ENCODE data around the gene COL23A1. TPM values are rescaled to one million over a fixed set of nuclear protein-coding genes. Genes with fewer than 3 reads are reported as not detected.
A peak's percentile ranks its signal among the peaks of the same experiment; 100 is the strongest.

Gene COL23A1
- total RNA-seq, 1 donor from 2014 or later: 75.2 TPM

DNA sequence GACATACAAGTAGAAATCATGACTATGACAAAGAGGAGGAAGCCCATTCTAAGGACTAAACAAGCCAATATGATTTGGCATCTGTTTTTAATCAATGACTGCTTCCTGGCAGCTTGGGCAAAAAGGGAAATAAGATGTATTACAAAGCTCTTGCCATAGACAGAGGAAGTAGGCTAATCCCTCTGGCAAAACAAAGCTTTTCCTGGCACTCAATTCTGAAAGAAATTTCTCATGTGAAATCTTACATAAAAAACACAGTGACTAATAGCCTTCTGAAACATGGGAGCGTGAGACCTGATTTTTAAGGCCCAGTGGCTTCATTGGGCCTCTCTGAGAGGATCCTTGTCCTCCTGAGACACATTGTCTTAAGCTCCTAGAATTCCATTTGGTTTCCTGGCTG is 93.6 kb downstream of the COL23A1 start:
- peak overlapping the region; percentile 97 for H3K27ac Mint-ChIP-seq (ENCODE audit: unreplicated experiment)
- H3K4me1 Mint-ChIP-seq (ENCODE audit: unreplicated experiment): peaks cover 44% of the 10 kb centered on the region
- peaks cover 16% of the 10 kb centered on the region for H3K36me3 Mint-ChIP-seq (ENCODE audit: low read depth, unreplicated experiment)
- no peak for DNase-seq (ENCODE audit: low spot score)
- no peak overlapping the region for H3K4me3 Mint-ChIP-seq (ENCODE audit: unreplicated experiment)
- no peaks in the 10 kb centered on the region for H3K9me3 Mint-ChIP-seq (ENCODE audit: unreplicated experiment)
- peaks cover 3% of the 10 kb centered on the region for H3K27me3 Mint-ChIP-seq (ENCODE audit: unreplicated experiment)
- TF ChIP-seq CTCF (IDR thresholded peaks at IDR 0.05; ENCODE audit: unreplicated experiment): no peak

GRCh38 chr5:178496214-178496613 is 94.0 kb downstream of the COL23A1 start:
- H3K4me3 Mint-ChIP-seq (ENCODE audit: unreplicated experiment): no peak overlapping the region
- TF ChIP-seq CTCF (IDR thresholded peaks at IDR 0.05; ENCODE audit: unreplicated experiment): no peak
- H3K36me3 Mint-ChIP-seq (ENCODE audit: low read depth, unreplicated experiment): peaks cover 16% of the 10 kb centered on the region
- peaks cover 44% of the 10 kb centered on the region for H3K4me1 Mint-ChIP-seq (ENCODE audit: unreplicated experiment)
- H3K27me3 Mint-ChIP-seq (ENCODE audit: unreplicated experiment): peaks cover 3% of the 10 kb centered on the region
- H3K27ac Mint-ChIP-seq (ENCODE audit: unreplicated experiment): peak overlapping the region; percentile 97
- DNase-seq (ENCODE audit: low spot score): no peak
- H3K9me3 Mint-ChIP-seq (ENCODE audit: unreplicated experiment): no peaks in the 10 kb centered on the region

GRCh38 chr5:178495706-178496105 is 94.5 kb downstream of the COL23A1 start:
- H3K36me3 Mint-ChIP-seq (ENCODE audit: low read depth, unreplicated experiment): peaks cover 13% of the 10 kb centered on the region
- no peaks in the 10 kb centered on the region for H3K9me3 Mint-ChIP-seq (ENCODE audit: unreplicated experiment)
- H3K27me3 Mint-ChIP-seq (ENCODE audit: unreplicated experiment): peaks cover 3% of the 10 kb centered on the region
- no peak for TF ChIP-seq CTCF (IDR thresholded peaks at IDR 0.05; ENCODE audit: unreplicated experiment)
- H3K4me3 Mint-ChIP-seq (ENCODE audit: unreplicated experiment): no peak overlapping the region
- peak overlapping the region; percentile 97 for H3K27ac Mint-ChIP-seq (ENCODE audit: unreplicated experiment)
- no peak for DNase-seq (ENCODE audit: low spot score)
- H3K4me1 Mint-ChIP-seq (ENCODE audit: unreplicated experiment): peaks cover 44% of the 10 kb centered on the region

DNA sequence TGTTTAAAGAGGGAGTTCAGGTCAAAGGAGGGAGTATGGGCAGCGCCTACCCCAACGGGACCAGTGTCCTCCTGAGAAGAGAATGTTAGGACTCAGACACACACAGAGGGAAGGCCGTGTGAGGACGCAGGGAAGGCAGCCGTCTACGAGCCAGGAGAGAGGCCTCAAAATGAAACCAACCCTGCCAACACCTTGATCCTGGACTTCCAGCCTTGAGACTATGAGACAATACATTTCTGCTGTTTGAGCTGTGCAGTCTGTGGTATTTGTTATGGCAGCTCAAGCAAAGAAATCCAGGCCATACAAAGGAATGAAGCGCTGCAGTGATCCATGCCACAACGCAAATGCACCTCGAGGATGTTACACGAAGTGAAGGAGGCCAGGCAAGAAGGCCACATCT is 97.9 kb downstream of the COL23A1 start:
- H3K27ac Mint-ChIP-seq (ENCODE audit: unreplicated experiment): no peak overlapping the region
- TF ChIP-seq CTCF (IDR thresholded peaks at IDR 0.05; ENCODE audit: unreplicated experiment): no peak
- peaks cover 2% of the 10 kb centered on the region for H3K27me3 Mint-ChIP-seq (ENCODE audit: unreplicated experiment)
- H3K9me3 Mint-ChIP-seq (ENCODE audit: unreplicated experiment): no peaks in the 10 kb centered on the region
- H3K4me3 Mint-ChIP-seq (ENCODE audit: unreplicated experiment): peak overlapping the region; percentile 73
- peaks cover 24% of the 10 kb centered on the region for H3K36me3 Mint-ChIP-seq (ENCODE audit: low read depth, unreplicated experiment)
- DNase-seq (ENCODE audit: low spot score): no peak
- peaks cover 29% of the 10 kb centered on the region for H3K4me1 Mint-ChIP-seq (ENCODE audit: unreplicated experiment)

DNA sequence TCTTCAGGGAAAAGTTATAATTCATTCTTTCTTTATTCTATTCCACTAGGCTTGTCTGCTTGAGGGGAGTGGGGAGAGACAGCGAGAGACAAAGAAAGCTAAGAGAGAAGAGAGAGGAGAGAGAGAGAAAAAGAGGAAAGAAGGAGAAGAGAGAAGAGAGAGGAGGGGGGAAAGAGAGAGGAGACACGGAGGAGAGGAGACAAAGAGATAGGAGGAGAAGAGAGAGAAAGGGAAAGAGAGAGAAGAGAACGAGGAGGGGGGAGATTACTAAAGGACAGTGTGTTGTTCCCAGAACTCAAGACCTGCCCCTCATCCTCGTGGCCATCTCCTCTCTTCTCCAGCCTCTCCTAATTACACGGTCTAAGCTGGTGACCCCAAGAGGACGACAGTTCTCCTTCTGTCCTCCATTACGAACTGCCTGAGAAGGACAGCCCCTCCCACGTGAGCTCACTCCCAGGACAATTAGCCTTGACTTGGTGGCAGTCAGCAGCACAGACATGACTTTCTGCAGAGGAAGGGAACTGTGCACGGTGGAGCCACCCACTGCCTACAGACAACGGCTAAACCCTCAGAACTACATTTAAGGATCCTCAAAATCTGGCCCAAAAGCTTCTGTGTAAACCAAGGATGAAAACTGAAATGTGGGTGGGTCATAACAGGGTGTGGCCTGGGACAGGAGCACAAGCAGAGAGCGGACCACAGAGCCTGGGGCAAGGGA is 99.1 kb downstream of the COL23A1 start:
- H3K9me3 Mint-ChIP-seq (ENCODE audit: unreplicated experiment): no peaks in the 10 kb centered on the region
- no peak for DNase-seq (ENCODE audit: low spot score)
- TF ChIP-seq CTCF (IDR thresholded peaks at IDR 0.05; ENCODE audit: unreplicated experiment): no peak
- H3K36me3 Mint-ChIP-seq (ENCODE audit: low read depth, unreplicated experiment): peaks cover 24% of the 10 kb centered on the region
- H3K4me1 Mint-ChIP-seq (ENCODE audit: unreplicated experiment): peaks cover 28% of the 10 kb centered on the region
- H3K4me3 Mint-ChIP-seq (ENCODE audit: unreplicated experiment): no peak overlapping the region
- peaks cover 2% of the 10 kb centered on the region for H3K27me3 Mint-ChIP-seq (ENCODE audit: unreplicated experiment)
- H3K27ac Mint-ChIP-seq (ENCODE audit: unreplicated experiment): no peak overlapping the region
